ENCODE results near the gene PROSER2. TPM values are rescaled to one million over a fixed set of nuclear protein-coding genes. Genes with fewer than 3 reads are reported as not detected.
A peak's percentile ranks its signal among the peaks of the same experiment; 100 is the strongest.

PROSER2 gene
- total and polyA plus RNA-seq, 2 donors (not counting 3 experiments of a cell fraction or from before 2014, with no cell fraction given): 5.9 to 22.6 TPM

DNA sequence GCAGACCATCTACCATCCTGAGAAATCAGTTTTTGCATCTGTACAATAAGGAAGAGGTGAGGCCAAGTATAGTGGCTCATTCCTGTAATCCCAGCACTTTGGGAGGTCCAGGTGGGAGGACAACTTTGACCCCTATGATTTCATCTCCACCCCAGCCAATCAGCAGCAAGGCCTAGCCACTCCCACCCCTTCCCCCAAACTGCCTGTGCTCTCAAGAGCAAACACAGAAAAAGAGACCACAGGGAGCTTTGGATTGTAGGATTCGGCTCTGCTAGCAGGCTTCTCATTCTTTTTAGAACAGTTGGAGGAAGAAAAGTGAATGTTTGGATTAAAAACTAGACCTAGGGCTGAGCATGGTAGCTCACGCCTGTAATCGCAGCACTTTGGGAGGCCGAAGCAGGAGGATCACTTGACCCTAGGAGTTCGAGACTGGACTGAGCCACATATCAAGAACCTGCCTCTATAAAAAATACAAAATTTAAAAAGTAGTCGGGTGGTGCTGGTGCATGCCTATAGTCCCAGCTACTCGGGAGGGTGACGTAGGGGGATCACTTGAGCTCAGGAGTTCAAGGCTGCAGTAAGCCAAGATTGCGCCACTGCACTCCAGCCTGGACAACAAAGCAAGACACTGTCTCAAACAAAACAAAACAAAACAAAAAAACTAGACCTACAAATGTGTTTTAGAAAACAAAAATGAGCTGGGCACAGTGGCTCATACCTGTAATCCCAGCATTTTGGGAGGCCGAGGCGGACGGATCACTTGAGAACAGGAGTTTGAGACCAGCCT is 25.1 kb upstream of the PROSER2 start:
- no peaks in the 10 kb centered on the region for H4K20me1 ChIP-seq (replicated peaks; ENCODE audit: control insufficient read depth, extremely low read depth, insufficient read depth, low read length)
- H3K9ac ChIP-seq (replicated peaks; ENCODE audit: extremely low read depth, insufficient read depth, low read length): no peak overlapping the region
- ChIA-PET CTCF (interaction anchor here (1.2 to 6.2 kb wide), 7 partner anchors 9 to 189 kb away, joined by 3 to 47 read pairs (median 10); partner anchors contain the start of gene PROSER2), POLR2A (interaction anchor here (0.7 to 3.6 kb wide), 2 partner anchors 12 to 16 kb away, joined by 3 to 12 read pairs; no protein-coding TSS in a partner anchor)
- H3K27me3 ChIP-seq (ENCODE audit: control insufficient read depth in 2 of 2, insufficient read depth in 2 of 2, low read length in 2 of 2): no peaks in the 10 kb centered on the region
- H3K79me2 ChIP-seq (ENCODE audit: control insufficient read depth, insufficient read depth, low read length): no peaks in the 10 kb centered on the region
- DNase-seq (ENCODE audit: low read depth, low spot score) (no peak), FAIRE-seq (no peak)
- no peaks in the 10 kb centered on the region for H3K9me3 ChIP-seq (replicated peaks; ENCODE audit: control insufficient read depth, insufficient read depth, low read length)
- peaks cover 22% of the 10 kb centered on the region for H3K4me1 ChIP-seq (ENCODE audit: control insufficient read depth, extremely low read depth, insufficient read depth, low read length)
- H3K4me2 ChIP-seq (ENCODE audit: insufficient read depth, low read length): no peak overlapping the region
- no peaks in the 10 kb centered on the region for H3K36me3 ChIP-seq (ENCODE audit: control insufficient read depth in 2 of 2, extremely low read depth in 1 of 2, insufficient read depth in 2 of 2, low read length in 2 of 2)
- H3K9me1 ChIP-seq (replicated peaks; ENCODE audit: control insufficient read depth, extremely low read depth, insufficient read depth, low read length): no peaks in the 10 kb centered on the region
- dilution Hi-C loops (cut with MboI; ENCODE audit: extremely low pct_ligation_motif_present, low sequenced_read_pairs): no loop called here
- no peak overlapping the region for H3K4me3 ChIP-seq (replicated peaks in 1 of 3; ENCODE audit: insufficient read depth in 1 of 3, low read depth in 1 of 3, low read length in 3 of 3)
- TSS peak; percentile 77 for BruUV-seq (replicated peaks)
- TF ChIP-seq JUN (IDR thresholded peaks at IDR 0.05; ENCODE audit: borderline replicate concordance, insufficient read depth, insufficient read length, low read depth) (no peak), POLR2AphosphoS5 (IDR thresholded peaks at IDR 0.05; ENCODE audit: insufficient read depth, low read depth, low read length) (no peak), POLR2A (IDR thresholded peaks at IDR 0.05; ENCODE audit: low read depth, low read length) (no peak), EZH2 (IDR thresholded peaks at IDR 0.05; ENCODE audit: borderline replicate concordance, low read depth, low read length, severe bottlenecking) (no peak), MYC (IDR thresholded peaks at IDR 0.05; ENCODE audit: low read depth, low read length) (no peak), GATA2 (IDR thresholded peaks at IDR 0.05; ENCODE audit: insufficient read depth, insufficient read length, low read depth, low read length) (no peak), FOS (IDR thresholded peaks at IDR 0.05; ENCODE audit: borderline replicate concordance, insufficient read depth, low read length) (no peak)
- TF ChIP-seq, protein P1, sequence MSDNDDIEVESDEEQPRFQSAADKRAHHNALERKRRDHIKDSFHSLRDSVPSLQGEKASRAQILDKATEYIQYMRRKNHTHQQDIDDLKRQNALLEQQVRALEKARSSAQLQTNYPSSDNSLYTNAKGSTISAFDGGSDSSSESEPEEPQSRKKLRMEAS (IDR thresholded peaks at IDR 0.05; ENCODE audit: insufficient read depth, insufficient read length): no peak
- TF ChIP-seq, protein P2, sequence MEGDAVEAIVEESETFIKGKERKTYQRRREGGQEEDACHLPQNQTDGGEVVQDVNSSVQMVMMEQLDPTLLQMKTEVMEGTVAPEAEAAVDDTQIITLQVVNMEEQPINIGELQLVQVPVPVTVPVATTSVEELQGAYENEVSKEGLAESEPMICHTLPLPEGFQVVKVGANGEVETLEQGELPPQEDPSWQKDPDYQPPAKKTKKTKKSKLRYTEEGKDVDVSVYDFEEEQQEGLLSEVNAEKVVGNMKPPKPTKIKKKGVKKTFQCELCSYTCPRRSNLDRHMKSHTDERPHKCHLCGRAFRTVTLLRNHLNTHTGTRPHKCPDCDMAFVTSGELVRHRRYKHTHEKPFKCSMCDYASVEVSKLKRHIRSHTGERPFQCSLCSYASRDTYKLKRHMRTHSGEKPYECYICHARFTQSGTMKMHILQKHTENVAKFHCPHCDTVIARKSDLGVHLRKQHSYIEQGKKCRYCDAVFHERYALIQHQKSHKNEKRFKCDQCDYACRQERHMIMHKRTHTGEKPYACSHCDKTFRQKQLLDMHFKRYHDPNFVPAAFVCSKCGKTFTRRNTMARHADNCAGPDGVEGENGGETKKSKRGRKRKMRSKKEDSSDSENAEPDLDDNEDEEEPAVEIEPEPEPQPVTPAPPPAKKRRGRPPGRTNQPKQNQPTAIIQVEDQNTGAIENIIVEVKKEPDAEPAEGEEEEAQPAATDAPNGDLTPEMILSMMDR (IDR thresholded peaks at IDR 0.05; ENCODE audit: extremely low read depth in 1 of 2, insufficient read depth in 1 of 2, low read depth in 1 of 2, low read length in 2 of 2): no peak
- H2AFZ ChIP-seq (ENCODE audit: low read depth, low read length): no peak overlapping the region
- intact Hi-C loops (cut with micrococcal nuclease): loop anchor here (5.0 to 10.0 kb wide), 2 partner anchors 74 to 397 kb away; partner anchors contain the start of genes CDC123 and NUDT5
- peak overlapping the region; percentile 66 for H3K27ac ChIP-seq (ENCODE audit: insufficient read depth, low read depth, low read length)
